ENCODE measurements around the gene SF3B4. TPM values are rescaled to one million over a fixed set of nuclear protein-coding genes. Genes with fewer than 3 reads are reported as not detected.

SF3B4 gene
- total RNA-seq, 6 experiments from 2014 or later: 85.4 to 105 (median 101) TPM

DNA sequence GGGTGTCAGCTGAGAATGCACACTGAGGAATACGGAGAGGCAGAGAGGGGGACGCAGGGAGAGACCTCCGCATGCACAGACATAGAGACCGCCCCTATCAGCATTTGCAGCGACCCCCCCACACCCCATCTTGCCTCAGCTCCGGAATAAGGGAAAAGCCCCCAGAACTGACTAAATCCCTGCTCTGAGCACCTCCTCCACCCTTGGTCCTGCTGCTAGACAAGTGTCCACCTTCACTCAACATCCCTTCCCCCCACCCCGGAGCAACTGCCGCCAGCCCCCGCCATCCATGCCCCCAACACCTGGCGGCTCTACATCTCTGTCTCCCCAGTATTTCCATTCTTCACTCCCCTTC, 10.7 kb downstream of the SF3B4 start:
- Mint-ChIP-seq H3K27ac (peak overlapping the region; percentile 7; the same call in 1 of the 2 replicates), H3K27me3 (ENCODE audit: insufficient read depth) (peaks cover 1% of the 10 kb centered on the region; the same call in 1 of the 2 replicates), H3K9me3 (no peaks in the 10 kb centered on the region), H3K4me3 (peak overlapping the region; percentile 91), H3K4me1 (ENCODE audit: low read depth) (peaks cover 25% of the 10 kb centered on the region), H3K36me3 (ENCODE audit: low read depth) (peaks cover 11% of the 10 kb centered on the region; the same call in 1 of the 2 replicates)
- TF ChIP-seq, protein P1, sequence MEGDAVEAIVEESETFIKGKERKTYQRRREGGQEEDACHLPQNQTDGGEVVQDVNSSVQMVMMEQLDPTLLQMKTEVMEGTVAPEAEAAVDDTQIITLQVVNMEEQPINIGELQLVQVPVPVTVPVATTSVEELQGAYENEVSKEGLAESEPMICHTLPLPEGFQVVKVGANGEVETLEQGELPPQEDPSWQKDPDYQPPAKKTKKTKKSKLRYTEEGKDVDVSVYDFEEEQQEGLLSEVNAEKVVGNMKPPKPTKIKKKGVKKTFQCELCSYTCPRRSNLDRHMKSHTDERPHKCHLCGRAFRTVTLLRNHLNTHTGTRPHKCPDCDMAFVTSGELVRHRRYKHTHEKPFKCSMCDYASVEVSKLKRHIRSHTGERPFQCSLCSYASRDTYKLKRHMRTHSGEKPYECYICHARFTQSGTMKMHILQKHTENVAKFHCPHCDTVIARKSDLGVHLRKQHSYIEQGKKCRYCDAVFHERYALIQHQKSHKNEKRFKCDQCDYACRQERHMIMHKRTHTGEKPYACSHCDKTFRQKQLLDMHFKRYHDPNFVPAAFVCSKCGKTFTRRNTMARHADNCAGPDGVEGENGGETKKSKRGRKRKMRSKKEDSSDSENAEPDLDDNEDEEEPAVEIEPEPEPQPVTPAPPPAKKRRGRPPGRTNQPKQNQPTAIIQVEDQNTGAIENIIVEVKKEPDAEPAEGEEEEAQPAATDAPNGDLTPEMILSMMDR (IDR thresholded peaks at IDR 0.05): no peak
- DNase-seq: no peak

DNA sequence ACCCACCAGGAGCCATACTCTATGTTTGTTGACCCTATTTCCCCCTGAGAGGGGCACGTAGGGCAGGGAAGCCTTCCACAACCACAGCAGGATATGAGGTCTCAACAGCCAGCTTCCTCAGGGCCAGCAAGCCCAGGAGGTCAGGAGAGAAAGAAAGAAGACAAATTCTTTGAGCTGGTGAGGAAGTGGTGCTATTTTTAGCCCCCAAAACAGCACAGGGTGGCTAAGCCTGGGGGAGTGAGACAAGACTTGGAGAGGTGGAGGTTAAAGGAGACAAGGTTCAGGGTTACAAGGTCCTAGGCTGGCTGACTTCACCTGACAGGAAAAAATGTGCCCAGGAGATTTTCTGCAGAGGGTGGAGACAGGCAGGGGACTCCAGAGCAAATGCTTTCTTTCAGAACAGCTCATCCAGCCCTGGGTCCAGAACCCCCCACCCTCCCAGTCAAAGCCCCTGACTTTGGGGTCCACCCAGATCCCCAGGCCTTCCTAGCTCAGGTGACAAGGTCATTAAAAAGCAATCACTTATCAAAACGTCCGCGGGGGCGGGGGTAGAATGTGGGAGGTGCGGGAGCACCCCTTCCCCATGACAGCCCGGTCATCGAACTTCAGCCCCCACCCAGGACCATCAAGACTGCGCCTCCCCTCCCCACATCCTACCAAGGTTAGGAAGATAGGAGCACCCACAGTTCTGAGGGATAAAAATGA, 11.3 kb downstream of the SF3B4 start:
- Mint-ChIP-seq H3K4me3 (peak overlapping the region; percentile 91), H3K27ac (peak overlapping the region; percentile 41), H3K4me1 (ENCODE audit: low read depth) (peaks cover 25% of the 10 kb centered on the region), H3K36me3 (ENCODE audit: low read depth) (peaks cover 16% of the 10 kb centered on the region), H3K9me3 (no peaks in the 10 kb centered on the region), H3K27me3 (ENCODE audit: insufficient read depth) (peaks cover 1% of the 10 kb centered on the region; the same call in 1 of the 2 replicates)
- TF ChIP-seq, protein P1 (IDR thresholded peaks at IDR 0.05): no peak
- DNase-seq: no peak

DNA sequence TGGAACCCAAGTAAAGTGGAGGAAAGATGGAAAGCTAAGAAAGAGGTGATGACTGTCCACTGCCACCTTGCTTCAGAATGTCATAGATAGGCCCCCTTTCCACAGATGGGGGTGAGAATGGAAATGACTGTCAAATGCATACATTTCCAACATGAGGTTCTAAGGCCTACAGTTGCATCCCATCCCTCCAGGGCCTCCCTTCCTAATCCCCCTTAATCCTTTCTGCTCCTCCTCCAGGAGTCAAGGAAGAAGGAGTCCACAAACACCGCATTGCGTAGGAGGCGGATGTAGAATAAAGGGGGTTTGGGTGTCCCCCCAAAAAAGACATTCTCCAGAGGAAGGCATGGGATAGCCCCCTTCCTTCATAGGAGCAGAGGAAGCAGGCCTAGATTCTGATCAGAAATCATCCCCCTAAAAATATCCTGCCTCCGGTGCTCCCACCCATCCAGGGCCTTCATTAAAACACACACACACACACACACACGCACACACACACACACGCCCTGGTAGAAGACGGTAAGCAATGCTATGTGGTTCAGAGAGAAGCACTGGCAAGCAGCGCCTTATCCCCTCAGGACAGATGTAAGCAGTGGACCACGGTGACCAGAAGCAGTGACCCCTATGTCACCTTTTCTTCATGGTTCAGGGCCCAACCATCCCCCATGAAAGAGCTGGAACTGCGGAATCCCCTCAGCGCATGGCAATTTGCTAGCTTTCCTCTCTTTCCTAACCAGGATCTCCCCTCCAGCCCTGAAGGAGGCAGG, 12.0 kb downstream of the SF3B4 start:
- Mint-ChIP-seq H3K4me1 (ENCODE audit: low read depth) (peaks cover 25% of the 10 kb centered on the region), H3K27me3 (ENCODE audit: insufficient read depth) (peaks cover 1% of the 10 kb centered on the region; the same call in 1 of the 2 replicates), H3K36me3 (ENCODE audit: low read depth) (peaks cover 21% of the 10 kb centered on the region), H3K9me3 (no peaks in the 10 kb centered on the region), H3K27ac (peak overlapping the region; percentile 41), H3K4me3 (peak overlapping the region; percentile 91; the same call in 1 of the 2 replicates)
- TF ChIP-seq, protein P1 (IDR thresholded peaks at IDR 0.05): no peak
- DNase-seq: no peak

DNA sequence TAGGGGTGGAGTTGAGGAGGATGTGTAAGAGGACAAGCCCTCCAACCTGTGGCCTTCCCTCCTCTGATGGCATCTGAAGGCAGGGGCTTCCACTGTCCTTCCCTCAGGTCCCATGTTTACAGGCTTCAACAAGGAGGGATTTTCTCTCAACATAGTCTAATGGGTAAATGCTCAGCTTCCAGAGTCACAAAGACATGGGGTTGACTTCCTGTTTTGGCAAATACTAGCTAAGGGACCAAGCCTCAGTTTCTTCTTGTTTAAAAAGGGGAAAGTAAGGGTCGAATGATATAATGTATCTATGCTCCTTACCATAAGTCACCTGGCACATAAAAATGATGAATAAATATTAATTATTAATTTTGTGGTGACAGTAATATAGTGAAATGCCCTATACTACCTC, 13.1 kb downstream of the SF3B4 start:
- TF ChIP-seq, protein P1 (IDR thresholded peaks at IDR 0.05): no peak
- H3K36me3 Mint-ChIP-seq (ENCODE audit: low read depth): peaks cover 21% of the 10 kb centered on the region
- H3K27me3 Mint-ChIP-seq (ENCODE audit: insufficient read depth): peaks cover 1% of the 10 kb centered on the region; the same call in 1 of the 2 replicates
- H3K4me1 Mint-ChIP-seq (ENCODE audit: low read depth): peaks cover 25% of the 10 kb centered on the region
- DNase-seq: no peak
- H3K9me3 Mint-ChIP-seq: no peaks in the 10 kb centered on the region
- no peak overlapping the region for H3K27ac Mint-ChIP-seq
- H3K4me3 Mint-ChIP-seq: no peak overlapping the region

DNA sequence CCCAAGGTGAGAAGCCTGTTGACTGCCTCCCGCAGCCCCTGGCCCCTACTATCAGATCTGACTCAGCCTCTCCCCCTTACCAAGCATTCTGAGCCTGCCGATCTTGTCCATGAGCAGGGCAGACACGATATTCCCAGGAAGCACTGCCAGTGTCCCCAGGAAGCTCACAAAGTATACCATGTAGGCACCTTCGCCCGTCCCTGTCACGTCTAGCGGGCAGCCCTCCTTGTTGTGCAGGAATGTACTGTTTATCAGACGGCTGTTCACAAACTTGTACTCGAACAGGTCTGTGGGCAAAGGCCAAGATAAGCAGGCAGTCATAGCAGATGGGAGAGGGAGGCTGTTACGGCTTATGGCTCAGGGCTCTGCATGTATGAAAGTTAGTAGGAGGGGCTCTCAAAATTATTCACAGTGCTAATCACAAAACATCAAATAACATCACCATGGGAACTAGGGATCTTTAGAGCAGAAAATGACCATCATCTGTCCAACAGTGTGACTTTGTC, 21.0 kb downstream of the SF3B4 start:
- H3K4me1 Mint-ChIP-seq (ENCODE audit: low read depth): no peaks in the 10 kb centered on the region
- no peak overlapping the region for H3K4me3 Mint-ChIP-seq
- TF ChIP-seq, protein P1 (IDR thresholded peaks at IDR 0.05): no peak
- peaks cover 15% of the 10 kb centered on the region for H3K36me3 Mint-ChIP-seq (ENCODE audit: low read depth)
- H3K27me3 Mint-ChIP-seq (ENCODE audit: insufficient read depth): no peaks in the 10 kb centered on the region; the same call in none of the 2 replicates
- no peak overlapping the region; the same call in 1 of the 2 replicates for H3K27ac Mint-ChIP-seq
- H3K9me3 Mint-ChIP-seq: no peaks in the 10 kb centered on the region
- no peak for DNase-seq

All from HFFc6 (cell line).